HG02759 (cell line): ENCODE results near the gene TMEM119.

Experiments used
- ATAC-seq: cut with Tn5 transposase; IDR thresholded peaks from one replicate; pipeline ENCODE4 v1.9.1; 2021; ENCODE audit warnings: mild to moderate bottlenecking, moderate library complexity; ENCODE audit not compliant: unreplicated experiment

TMEM119 gene

GRCh38 chr12:108597559-108598471 lies at the start of gene TMEM119:
TMEM119 (minus strand) TSS chr12:108598084; CDS start chr12:108592383, 5,701 bp downstream.
- ATAC-seq, result no peak

GRCh38 chr12:108646600-108647579 lies 49.0 kb upstream of the TMEM119 start:
- no peak for ATAC-seq

GRCh38 chr12:108645686-108646599 lies 48.1 kb upstream of the TMEM119 start:
- ATAC-seq, result no peak

GRCh38 chr12:108644811-108645120 lies 46.9 kb upstream of the TMEM119 start:
- no peak for ATAC-seq

- no peak for ATAC-seq
Observed at GRCh38 chr12:108643941-108644810, 46.3 kb upstream of the TMEM119 start.

GRCh38 chr12:108642899-108643654 lies 45.2 kb upstream of the TMEM119 start:
- ATAC-seq, result no peak

GRCh38 chr12:108642269-108642870 lies 44.5 kb upstream of the TMEM119 start:
- ATAC-seq, result no peak

- ATAC-seq, result no peak
Observed at GRCh38 chr12:108641446-108642268, 43.8 kb upstream of the TMEM119 start.

- no peak for ATAC-seq
Observed at GRCh38 chr12:108640802-108641445, 43.0 kb upstream of the TMEM119 start.

GRCh38 chr12:108638997-108639822 lies 41.3 kb upstream of the TMEM119 start:
- no peak for ATAC-seq

- no peak for ATAC-seq
Observed at GRCh38 chr12:108638141-108638827, 40.4 kb upstream of the TMEM119 start.

GRCh38 chr12:108637222-108637971 lies 39.5 kb upstream of the TMEM119 start:
- ATAC-seq, result no peak

- peak; percentile 0 for ATAC-seq
Observed at GRCh38 chr12:108635997-108636808, 38.3 kb upstream of the TMEM119 start.
